HG02798 (cell line): ENCODE results near the gene NR4A3.
"Not testable (repeated sequence)": the region's sequence is repeated elsewhere in the genome, so short reads cannot be mapped to it uniquely, and the experiment has no call there.

ENCODE experiments used
- ATAC-seq: cut with Tn5 transposase; IDR thresholded peaks from one replicate; pipeline ENCODE4 v1.9.1; 2021; ENCODE audit warnings: mild to moderate bottlenecking; ENCODE audit not compliant: unreplicated experiment, poor library complexity

Gene NR4A3

GRCh38 chr9:99821396-99822108 is at the start of gene NR4A3:
NR4A3 (plus strand) TSS chr9:99821885; CDS start chr9:99828043, 6,158 bp downstream.
- ATAC-seq: peak; percentile 48

GRCh38 chr9:99773468-99774138 is 48.1 kb upstream of the NR4A3 start:
- no peak for ATAC-seq

- ATAC-seq: no peak
These were observed 43.4 kb upstream of the NR4A3 start for GRCh38 chr9:99778308-99778707.

GRCh38 chr9:99778836-99779235 is 42.8 kb upstream of the NR4A3 start:
- ATAC-seq: no peak

- no peak for ATAC-seq
These were observed 42.4 kb upstream of the NR4A3 start for GRCh38 chr9:99779277-99779676.

GRCh38 chr9:99782349-99782748 is 39.3 kb upstream of the NR4A3 start:
- ATAC-seq: not testable (repeated sequence)

- no peak for ATAC-seq
These were observed 38.5 kb upstream of the NR4A3 start for GRCh38 chr9:99782962-99783718.

- no peak for ATAC-seq
These were observed 37.9 kb upstream of the NR4A3 start for GRCh38 chr9:99783799-99784198.

GRCh38 chr9:99785010-99785590 is 36.6 kb upstream of the NR4A3 start:
- ATAC-seq: no peak

GRCh38 chr9:99787556-99787955 is 34.1 kb upstream of the NR4A3 start:
- no peak for ATAC-seq

- no peak for ATAC-seq
These were observed 28.2 kb upstream of the NR4A3 start for GRCh38 chr9:99793528-99793927.

- ATAC-seq: no peak
These were observed 25.5 kb upstream of the NR4A3 start for GRCh38 chr9:99796231-99796630.

GRCh38 chr9:99801775-99802174 is 19.9 kb upstream of the NR4A3 start:
- no peak for ATAC-seq

- ATAC-seq: no peak
These were observed 18.0 kb upstream of the NR4A3 start for GRCh38 chr9:99803694-99804093.

GRCh38 chr9:99807276-99807852 is 14.3 kb upstream of the NR4A3 start:
- no peak for ATAC-seq

- ATAC-seq: no peak
These were observed 13.7 kb upstream of the NR4A3 start for GRCh38 chr9:99807956-99808355.

- ATAC-seq: no peak
These were observed 13.2 kb upstream of the NR4A3 start for GRCh38 chr9:99808454-99808853.

- ATAC-seq: no peak
These were observed 11.9 kb upstream of the NR4A3 start for GRCh38 chr9:99809586-99810319.

GRCh38 chr9:99811172-99811571 is 10.5 kb upstream of the NR4A3 start:
- no peak for ATAC-seq
